ENCODE measurements around the gene PSAPL1.

The PSAPL1 gene

DNA sequence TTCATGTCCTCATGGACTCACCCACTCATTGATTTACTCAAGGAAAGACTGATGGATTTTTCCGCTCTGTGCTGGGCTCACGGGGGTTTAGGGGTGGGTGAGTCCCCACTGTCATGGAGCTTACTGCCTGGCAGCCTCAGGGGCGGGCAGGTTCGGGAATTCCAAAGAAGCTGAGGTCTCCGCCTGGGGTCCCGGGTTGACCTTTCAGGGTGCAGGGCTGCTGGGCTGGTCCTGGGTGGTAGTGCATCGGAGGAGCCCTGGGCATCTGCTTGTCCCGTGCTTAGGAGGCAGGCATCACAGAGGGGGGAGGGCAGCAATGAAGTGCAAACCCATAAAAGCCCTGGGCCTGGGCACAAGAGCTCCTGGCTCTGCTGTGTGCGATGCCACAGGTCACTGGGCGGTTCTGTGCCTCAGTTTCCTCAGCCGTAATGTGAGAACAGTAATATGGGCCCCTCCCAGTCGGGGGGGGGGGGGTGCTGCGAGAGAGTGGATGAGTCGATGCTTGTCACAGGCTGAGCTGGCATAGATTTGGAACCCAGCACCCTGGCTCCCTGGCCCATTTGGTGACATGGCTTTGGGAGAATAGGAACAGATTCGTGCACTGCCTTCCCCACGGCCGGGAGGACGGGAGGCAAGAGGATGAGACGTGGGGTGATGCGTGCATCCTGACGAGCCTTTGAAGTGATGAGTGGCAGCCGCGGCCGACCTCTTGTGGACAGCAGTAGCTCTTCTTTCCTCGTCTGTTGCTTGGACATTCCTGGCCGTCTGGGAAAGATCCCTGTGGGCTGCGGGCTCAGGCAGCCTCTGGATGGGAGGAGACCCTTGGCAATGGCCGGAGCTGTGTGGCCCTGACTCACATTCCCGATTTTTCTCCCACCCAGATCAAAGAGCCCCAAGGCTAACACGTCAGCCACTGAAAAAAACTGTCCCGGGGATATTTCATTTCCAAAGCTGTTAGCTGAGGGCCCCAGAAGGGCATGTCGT is 42.0 kb downstream of the PSAPL1 start:
- no peak for DNase-seq

DNA sequence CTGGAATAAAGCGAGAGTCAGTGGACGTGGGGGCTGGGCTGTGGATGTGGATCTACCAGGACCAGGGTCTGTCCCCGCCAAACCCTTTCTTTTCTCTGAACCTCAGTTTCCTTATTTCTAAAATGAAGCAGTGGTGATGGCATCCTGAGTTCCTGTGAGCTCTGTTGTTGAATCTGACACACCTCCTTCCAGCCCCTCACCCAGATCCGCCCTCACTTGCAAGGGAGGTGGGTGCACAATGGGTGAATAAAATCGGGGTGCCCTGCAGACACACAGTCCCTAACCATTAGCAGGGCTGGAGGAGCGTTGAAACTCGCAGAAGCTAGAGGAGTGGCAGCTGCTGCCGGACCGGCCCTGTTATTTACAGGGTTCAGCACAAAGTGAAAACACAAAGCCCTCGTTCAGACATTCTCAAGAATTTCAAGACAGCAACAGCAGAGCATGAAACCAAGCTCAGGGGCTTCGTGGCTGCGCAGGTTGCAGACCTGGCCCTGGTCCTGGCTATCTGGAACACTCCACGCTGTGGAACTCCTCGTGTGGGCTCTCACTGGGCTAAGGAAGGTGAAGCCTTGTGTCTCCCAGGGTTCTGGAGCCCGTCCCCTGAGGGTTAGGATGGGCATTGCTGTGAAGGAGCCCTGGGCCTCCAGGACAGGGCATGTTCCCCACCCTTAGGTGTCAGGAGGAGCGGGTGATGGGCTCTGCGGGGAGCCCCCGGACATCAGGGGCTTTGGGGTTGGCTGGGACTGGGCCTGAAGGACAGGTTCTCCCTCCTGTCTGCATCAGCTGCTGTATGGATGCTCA is 42.9 kb downstream of the PSAPL1 start:
- DNase-seq = no peak

DNA sequence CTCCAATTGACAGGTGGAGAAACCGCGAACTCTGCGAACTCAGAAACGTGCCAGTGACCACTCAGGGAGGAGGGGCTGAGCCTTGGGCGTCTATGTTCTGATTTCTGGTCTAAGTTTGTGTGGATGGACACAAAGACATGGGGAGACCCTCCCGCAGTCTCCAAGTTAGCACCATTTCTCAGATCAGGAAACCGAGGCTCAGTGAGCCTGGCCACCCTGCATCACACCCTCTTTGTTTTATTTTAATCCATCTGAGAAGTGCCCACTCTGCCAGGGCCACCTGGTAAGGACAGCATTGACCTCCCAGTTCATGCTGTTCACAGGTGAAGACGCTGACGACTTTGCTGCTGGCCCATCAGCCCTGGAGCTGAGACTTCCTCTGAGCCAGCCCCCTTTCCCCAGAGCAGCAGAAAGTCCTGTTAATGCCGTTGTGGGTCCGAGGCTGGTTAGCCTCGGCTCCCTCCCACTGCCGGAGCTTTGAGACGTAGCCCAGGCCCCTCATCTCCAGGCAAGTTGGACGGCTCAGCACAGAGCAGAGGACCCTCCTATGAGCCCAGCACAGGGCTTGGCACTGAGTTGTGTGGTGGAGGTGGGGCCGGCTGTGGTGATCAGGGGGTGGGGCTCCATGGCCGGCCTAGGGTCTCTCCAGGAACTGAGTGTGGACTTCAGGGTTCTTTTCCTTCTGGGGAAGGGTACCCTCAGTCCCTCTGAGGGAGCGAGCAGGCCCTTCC is 43.7 kb downstream of the PSAPL1 start:
- no peak for DNase-seq

DNA sequence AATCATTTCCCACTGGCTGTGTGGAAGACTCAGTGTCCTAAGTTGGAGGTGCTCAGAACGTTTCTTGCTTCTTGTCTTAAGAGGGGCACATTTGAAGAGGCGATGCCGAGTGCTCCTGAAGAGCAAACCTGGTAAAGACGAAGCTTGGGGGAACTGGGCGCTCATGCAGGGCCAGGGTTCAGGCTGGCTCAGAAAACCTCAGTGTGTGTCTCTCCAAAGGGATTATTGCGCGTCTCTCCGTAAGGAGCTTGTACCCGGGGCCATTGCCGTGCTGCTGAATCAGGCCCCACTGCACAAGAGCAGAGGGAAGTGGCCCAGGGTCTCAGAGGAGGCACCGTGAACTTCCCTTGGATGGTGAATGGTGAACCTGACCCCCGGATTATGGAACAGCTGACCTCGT is 44.4 kb downstream of the PSAPL1 start:
- DNase-seq = no peak

DNA sequence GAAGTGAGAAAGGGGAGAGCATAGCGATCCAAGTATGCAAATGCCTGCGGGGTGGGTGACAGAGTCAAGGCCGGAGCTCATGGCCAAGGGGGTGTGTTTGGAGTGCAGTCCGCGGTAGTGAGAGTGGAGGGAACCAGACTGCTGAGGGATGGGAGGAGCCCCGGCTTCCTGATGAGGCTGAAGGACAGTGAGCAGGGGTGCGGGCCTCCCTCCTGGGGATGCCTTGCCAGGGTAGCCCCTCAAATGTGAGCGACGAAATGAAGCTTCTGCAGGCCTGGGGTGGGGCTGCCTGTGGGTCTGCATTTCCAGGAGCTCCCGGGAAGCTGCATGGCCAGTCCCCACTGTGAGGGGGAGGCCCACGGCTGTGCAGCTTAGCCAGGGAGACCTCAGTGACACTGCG is 45.0 kb downstream of the PSAPL1 start:
- DNase-seq = no peak

DNA sequence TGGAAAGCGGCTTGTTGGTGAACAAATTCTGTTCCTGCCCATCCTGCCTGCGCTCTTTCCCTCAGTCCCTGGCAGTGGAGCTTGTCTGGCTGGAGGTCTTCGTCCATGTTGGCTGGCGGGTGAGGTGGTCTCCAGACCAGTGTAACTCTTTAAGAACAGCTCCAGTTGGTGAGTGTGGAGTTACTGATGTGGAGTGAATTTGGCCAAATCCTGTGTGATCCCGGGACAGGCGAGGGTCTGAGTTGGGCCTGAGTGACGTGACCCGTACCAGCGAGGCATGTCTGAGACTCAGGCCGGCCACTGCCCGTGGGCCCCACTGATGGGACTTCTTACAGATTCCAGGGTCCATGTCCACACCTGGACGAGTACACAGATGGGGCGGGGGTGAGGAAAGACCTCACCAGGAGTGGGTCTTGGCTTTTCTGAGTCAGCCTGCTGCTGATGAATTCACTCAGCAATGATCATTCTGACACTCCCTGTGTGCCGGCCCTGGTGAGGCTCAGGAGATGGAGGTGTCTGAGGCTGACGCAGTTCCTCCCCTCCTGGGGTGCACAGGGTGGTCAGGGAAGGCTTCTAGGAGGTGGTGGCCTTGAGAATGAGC is 45.5 kb downstream of the PSAPL1 start:
- no peak for DNase-seq

DNA sequence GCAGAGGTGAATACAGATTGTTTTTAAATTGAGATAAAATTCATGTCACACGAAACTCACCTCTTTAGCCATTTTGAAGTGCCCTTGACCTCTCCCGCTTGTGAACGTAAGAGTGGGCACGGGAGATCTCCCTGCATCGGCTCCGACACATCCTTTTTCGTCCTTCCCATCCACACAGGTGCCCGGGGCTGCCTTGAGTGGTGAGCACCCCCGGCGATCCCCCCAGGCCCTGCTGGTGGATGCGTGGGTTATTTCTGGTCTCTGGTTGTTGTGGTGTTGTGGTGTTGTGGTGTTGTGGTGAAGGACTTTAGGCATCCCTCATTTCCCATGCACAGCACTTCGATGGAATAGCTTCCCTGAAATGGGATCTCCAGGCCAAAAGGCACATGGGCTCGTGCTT is 46.1 kb downstream of the PSAPL1 start:
- DNase-seq = no peak

DNA sequence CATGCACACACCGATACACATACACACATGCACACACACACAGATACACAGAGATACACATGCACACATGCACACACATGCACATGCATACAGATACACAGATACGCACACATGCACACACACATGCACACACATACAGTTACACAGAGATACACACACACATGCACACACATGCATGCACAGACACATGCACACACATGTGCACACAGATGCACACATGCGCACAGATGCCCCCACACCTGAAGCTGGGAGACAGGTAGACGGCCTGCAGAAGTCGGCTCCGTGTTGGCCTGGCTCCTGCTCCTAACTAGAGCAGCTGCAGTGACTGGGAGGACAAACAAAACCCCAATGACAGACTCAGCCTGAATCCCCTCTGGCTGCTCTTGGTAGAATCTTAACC is 46.8 kb downstream of the PSAPL1 start:
- no peak for DNase-seq

DNA sequence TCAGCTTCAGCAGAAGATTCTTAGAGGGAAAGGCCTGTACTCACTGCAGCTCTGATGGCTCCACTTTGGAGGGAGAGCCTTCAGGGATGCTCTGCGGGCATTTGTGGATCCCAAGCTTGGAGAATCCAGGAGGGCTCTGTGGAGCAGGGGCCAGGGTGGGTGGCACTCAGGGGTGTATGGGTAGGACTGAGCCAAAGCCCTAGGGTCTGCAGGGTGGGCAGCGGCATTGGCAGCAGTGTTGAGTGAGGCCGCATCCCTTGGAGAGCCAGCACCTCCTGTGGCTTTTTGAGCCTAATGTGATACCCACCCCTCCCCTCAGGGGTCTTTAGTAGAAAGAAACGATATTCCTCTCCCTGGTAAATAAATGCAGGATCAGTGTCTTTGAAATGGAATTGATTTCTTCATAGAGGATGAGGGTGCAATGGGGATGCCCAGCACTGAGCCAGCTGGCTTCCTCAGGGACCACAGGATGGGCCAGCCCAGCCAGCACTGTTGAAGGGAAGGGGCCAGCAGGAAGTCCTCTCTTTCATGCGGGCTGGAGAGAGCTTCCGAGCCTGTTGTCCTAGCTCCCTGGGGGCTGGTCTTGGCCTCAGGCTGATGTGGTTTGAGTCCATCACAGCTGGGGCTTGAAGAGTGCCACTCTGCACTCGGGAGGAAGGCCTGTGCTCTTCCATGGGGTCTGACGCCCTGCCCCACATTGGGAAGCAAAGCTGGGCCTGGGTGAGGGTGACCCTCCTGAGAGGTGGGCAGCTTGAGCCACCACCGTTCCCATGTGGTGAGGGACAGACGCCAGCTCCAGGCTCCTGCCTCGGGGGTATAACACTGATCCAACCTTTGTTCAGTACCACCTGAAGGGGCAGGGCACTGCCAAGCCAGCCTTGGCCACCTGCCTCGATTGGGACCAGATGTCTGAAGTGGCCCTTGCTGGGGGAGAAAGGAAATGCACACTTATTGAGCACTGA is 49.5 kb downstream of the PSAPL1 start:
- no peak for DNase-seq

DNA sequence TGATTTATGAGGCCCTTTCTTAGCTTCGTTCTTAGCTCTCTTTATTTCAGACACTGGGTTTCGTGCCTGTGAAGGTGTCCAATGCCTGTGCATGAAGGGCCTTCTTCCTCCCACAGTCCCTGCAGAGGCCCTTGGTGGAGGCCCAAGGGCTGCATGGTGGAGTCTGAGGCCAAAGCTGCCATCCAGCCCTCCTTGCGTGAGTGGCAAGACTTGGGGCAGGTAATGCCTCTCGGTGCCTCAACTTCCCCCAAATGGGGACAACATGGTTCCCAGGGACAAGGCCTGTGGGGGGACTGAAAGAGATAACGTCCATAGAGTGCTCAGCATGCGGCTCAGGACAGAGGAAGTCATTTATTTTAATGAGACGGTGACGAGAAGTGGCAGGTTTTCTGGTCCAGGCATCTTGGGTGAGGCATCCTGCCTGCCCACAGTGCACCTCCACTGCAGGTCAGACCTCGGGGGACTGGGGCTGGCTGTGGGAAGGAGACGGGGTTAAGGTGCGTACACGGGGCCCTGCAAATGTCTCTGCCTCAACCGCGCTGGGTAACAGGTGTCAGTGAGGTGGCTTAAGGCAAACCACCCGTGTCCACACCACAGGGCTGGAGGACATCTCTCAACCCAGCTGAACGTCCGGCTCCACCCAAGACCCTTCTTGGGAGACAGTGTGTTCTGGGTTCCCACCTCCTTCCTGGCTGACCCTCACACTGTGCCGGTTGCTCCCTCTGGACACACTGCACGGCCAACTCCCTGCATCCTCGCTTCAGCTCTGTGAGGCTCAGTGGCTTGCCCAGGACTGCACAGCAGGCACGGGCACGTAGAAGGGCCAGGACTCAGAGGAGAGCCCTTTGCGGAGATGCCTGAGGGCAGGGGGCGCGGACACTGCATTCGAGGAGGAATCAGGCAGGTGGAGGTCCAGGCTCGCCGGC is 50.5 kb downstream of the PSAPL1 start:
- no peak for DNase-seq

DNA sequence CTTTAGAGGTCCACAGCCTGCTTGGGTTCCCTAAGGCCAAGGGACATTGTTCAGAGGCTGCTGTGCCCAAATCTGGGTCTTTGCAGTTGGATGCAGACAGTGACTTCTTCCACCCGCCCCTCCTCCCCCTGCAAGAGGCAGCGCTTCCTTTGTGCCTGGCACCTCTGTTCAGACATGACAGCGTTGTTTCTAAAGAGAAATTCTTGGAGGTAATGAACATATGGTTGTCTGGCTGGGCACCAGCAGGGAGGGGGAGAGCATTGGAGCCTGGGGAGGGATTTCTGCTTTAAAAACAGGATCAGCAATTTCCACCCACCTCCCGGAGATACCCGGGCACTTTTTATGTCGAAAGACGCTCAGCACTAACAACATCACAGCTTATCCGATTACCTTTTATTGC is 51.5 kb downstream of the PSAPL1 start:
- DNase-seq = no peak

DNA sequence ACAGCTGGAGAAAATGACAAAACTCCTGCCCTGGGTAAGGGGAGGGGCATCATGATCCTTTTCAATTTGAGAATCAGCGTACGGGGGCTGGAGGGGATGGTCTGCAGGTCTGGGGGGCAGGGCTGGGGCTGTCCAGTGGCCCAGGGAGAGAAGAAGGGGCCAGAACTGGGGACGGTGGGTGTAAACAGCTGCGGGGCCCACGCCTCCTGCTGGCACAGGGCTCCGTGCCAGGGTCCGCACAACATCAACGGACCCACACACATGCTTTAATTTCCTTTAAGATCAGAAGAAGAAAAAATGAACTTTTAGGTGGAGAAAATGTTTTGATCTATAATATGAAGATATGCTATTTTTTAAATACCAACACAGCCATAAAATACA is 52.1 kb downstream of the PSAPL1 start:
- DNase-seq = no peak

DNA sequence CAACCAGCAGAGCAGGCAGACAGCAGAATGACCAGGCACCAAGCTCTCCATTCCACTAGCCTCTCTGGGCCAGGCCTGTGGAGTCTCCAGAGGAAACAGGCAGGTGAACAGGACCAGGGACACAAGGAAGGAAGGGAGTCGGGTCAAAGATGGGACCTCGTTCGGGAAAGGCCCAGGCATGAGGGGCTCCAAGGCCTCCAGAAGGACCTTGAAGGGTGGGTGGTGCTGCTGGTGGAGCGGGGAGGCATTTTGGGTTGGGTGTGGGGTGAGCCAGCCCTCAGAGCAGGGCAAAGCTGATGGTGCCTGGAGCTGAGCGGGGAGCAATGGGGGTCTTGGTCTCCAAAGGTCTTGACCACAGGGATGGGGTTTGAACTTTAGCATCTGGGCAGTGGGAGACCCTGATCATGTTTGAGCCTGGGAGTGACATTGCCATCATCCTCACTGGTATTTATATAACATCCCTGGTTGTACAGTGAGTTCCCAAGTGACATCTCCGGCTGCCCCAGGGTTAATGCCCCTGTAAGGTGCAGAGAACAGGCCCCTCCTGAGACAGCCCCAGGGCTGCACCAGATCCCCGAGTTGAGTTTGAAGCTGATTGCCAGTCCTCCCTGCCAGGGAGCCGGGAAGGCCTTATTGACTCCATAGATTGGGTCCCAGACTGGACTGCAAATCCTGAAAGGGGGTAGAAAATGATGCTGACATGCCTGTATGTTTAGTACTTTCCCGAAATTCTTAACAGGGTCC is 52.7 kb downstream of the PSAPL1 start:
- DNase-seq = no peak

DNA sequence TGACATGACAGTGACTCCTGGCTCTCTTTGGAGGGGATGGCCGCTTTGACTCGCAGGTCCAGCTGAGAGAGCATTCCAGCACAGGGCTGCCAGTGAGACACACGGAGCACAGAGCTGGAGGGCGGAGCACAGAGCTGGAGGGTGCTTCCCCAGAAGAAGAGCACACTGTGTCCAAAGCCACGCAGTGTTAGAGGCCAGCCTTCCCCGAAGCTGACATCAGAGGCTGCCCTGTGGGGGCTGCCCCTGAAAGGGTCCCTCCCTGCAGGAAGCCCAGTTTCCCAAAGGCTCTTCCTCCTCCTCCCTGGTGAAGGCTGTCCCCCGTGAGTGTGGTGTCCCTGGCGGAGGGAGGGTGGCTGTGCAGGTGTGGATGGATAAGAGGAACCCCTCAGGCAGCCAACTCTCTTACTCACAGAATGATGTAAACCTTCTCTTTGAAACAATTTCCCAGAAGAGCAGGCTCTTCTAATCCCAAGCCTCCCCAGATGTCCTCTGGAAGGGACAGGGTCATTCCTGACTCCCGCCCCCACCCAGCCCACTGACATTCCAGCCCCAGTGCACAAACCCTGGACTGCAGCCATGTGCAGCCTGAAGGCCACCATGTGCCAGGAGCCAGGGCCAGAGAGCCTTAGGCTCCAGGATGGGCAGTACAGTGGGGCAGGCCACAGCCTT is 53.4 kb downstream of the PSAPL1 start:
- no peak for DNase-seq

Measured in SHP77 treated with DMSO at 0.1 percent for 48 hours (cell line).